GM19397 (cell line): ENCODE results near the gene DAB2IP.
"Not testable (repeated sequence)": the region's sequence is repeated elsewhere in the genome, so short reads cannot be mapped to it uniquely, and the experiment has no call there.

Experiments used
- ATAC-seq: cut with Tn5 transposase; IDR thresholded peaks from one replicate; pipeline ENCODE4 v1.9.1; 2021; ENCODE audit warnings: mild to moderate bottlenecking, moderate library complexity; ENCODE audit not compliant: unreplicated experiment

Gene DAB2IP

GRCh38 chr9:121785673-121786542, 134.5 kb downstream of the DAB2IP start:
- no peak for ATAC-seq

DNA sequence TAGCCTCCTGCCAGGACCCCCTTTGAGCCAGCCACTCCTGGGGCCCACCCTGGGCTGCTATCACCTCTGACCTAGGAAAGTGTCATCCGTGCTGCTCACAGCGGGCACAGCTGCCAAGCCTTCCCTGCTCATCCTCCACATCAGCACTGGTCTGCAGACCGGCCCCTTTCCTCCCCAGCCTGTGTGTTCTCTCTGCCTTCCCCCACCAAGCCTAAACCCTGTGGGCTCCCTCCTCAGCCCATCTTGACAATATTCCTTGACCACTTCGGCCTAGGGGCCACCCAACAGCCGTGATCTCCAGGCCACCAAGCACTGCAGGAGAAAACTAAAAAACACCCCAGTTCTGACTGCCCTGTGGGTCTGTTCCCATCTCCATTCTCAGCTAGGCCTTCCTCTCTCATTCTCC, 135.1 kb downstream of the DAB2IP start:
- no peak for ATAC-seq

GRCh38 chr9:121786998-121787422, 135.6 kb downstream of the DAB2IP start:
- no peak for ATAC-seq

DNA sequence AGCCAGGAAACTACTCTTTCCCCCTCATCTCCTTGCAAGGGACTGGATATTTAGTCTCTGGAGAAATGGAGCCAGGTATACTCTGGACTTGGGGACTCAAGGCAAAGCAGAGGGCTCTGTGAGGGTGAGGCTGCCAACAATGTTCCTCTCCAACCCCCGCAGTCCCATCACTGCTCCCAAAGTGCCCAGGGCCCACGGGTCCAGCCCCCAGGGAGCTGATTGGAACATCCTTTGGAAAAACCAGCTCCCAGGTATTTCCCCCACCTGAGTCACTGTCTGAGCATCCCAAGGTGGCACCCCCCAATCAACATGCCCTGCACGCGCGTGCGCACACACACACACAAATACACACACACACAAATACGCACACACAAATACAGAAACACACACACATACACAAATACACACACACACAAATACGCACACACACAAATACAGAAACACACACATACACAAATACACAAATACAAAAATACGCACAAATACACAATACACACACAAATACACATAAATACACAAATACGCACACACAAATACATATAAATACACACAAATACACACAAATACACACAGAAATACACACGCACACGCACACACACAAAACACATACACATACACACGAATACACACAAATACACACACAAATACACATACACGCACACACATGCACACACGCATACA, 137.4 kb downstream of the DAB2IP start:
- ATAC-seq: no peak

- no peak for ATAC-seq
Measured at GRCh38 chr9:121790841-121791240, 139.4 kb downstream of the DAB2IP start.

- ATAC-seq: not testable (repeated sequence)
Measured at GRCh38 chr9:121792476-121792875, 141.0 kb downstream of the DAB2IP start.

GRCh38 chr9:121794334-121794733, 142.9 kb downstream of the DAB2IP start:
- ATAC-seq: not testable (repeated sequence)

- ATAC-seq: no peak
Measured at GRCh38 chr9:121797081-121797480, 145.6 kb downstream of the DAB2IP start.

DNA sequence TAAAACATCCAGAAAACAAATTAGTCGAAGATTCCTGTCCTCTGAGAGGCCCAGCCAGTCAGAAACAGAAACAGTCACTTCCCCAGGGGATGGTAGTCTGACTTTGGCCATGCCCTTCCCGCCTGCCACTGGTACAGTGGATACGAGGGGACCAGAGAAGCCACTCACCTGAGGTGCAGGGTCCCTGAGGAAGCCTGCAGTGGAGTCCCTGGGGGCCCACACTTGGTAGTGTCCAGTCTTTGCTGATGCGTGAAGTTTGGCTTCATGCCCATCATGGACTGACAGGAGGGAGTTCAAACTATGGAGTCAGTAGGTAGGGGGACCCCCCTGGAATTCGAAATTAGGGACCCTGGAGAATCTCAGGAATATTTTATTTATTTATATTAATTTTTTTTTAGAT, 147.5 kb downstream of the DAB2IP start:
- ATAC-seq: no peak

DNA sequence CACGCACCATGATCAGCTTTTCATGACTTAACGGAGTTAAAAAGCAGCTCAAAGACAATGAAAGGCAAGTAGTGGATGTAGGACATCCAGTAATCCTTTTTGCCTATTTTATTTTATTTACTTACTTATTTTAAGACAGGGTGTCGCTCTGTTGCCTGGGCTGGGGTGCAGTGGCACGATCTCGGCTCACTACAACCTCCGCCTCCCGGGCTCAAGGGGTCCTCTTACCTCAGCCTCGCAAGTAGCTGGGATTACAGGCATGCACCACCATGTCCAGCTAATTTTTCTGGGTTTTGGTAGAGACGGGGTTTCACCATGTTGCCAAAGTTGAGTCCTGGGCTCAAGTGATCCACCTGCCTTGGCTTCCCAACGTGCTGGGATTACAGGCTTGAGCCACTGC, 148.9 kb downstream of the DAB2IP start:
- ATAC-seq: no peak

DNA sequence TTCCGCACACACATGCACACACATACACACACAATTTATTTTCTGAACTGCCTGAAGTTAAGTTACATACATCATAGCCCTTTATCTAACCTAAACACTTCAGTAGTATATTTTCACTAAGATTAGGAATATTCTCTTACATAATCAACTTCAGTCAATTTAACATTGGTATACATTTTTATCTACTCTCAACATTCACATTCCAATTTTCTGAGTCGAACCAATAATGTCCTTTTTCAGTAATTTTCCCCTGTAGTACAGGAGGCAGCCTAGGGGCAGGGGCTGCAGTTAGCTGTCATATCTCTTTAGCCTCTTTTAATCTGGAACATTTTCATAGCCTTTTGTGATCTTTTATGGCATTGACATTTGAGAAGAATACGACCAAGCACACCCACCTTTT, 150.1 kb downstream of the DAB2IP start:
- ATAC-seq: no peak

GRCh38 chr9:121802753-121803152, 151.3 kb downstream of the DAB2IP start:
- ATAC-seq: no peak

DNA sequence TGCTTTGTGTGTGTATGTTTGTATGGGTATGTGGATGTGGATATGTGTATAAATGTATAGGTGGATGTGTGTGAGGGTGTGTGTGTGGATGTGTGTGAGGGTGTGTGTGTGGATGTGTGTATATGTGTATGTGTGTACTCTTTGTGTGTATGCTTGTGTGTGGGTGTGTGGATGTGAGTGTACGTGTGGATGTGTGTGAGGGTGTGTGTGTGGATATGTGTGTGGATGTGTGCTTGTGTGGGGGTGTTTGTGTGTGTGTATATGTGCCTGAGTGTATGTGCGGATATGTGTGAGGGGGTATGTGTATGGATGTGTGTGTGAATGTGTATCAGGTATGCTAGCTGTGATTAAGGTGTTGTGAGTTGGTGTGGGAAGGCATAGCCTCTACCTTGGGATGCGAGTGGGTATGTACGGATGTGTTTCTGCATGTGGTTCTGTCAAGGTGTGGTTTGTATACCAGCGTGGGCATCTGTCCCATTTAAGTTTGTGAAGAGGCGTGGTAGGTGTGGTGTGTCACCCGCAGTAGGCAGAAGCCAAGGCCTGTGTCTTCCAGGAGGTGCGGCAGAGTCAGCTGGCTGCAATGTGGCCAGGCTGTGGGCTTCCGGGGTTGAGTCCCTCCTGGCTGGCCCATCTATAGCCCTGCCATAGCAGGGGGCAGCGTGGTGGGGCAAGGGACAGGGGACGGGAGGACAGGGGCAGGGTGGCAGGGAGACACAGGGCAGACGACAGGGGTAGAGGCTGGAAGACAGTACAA, 155.8 kb downstream of the DAB2IP start:
- ATAC-seq: no peak

DNA sequence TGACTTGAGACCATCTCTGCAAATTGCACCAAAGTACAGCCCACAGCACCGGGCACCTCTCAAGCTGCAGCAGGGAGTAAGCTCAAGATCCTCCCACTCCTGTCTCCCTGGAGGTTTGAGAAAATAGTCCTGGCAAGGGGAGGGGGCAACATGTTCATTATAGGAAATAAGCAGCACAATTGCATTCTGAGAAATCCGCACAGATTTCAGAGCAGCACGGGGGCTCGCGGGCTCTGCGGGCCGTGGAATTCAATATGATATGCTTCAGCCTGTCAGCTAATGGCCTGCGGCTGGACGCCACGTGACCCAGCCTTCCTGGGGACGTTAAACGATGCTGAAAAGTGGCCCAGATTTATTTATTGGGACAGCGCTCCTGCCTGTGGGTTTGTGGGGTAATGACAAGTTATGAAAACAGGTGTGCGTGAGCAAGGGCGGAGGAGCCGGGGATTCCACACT, 156.4 kb downstream of the DAB2IP start:
- no peak for ATAC-seq

- ATAC-seq: no peak
Measured at GRCh38 chr9:121808781-121809180, 157.3 kb downstream of the DAB2IP start.

DNA sequence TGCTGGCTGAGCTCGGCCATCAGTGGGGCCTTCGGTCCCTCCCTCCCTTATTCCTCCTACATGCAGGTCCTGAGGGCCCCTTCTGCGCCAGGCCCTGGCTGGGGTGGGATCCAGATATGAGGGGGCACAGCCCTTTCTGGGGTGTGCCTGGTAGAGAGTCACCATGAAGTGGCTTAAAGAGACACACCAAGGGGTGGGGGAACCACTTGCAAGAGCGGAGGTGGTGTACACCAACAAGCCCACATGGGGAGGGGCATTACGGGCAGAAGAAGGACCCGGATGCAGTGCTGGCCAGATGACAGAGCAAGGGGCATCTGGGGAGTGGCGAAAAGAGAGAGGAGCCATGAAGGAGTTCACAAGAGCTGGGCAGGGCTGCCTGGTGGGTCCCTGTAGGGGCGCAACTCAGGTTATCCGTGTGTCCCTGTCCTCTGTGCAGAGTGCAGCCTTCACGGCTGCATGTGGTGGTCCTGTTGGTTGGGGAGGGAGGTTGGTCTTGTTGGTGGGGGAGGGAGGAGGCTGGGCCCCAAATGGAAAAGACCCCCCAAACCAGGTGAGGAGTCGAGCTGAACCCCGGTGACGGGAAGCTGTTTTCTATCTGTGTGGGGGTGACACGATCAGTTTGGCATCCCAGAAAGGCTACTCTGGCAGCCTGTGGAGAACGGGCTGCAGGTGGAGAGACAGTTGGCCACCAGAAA, 158.1 kb downstream of the DAB2IP start:
- ATAC-seq: no peak

- no peak for ATAC-seq
Measured at GRCh38 chr9:121810489-121810888, 159.1 kb downstream of the DAB2IP start.

- no peak for ATAC-seq
Measured at GRCh38 chr9:121811140-121811539, 159.7 kb downstream of the DAB2IP start.

DNA sequence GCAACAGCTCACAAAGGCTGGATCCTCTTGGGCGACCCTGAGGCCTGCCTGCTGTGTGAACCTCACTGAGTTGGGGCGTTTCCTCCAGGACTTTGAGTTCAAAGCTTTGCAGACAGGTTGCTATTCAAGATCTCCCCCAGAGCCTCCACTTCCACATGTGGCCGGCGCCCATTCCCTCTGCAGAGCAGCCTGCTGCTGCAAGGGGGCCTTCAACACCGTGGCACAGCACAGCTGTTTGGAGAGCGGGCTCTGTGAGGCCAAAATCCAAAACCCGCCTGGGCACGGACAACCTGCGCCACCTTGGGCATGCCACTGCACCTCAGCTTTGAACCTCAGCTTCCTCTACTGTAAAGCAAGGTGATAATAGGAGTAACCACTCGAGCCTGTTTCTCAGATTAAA, 160.3 kb downstream of the DAB2IP start:
- ATAC-seq: no peak

- no peak for ATAC-seq
Measured at GRCh38 chr9:121812159-121812735, 160.8 kb downstream of the DAB2IP start.
